A673 (cell line): Measurements from ENCODE around the gene AFF2. TPM values are rescaled to one million over a fixed set of nuclear protein-coding genes. Genes with fewer than 3 reads are reported as not detected.

ENCODE experiments used
- BruUV-seq: library from RNA; stranded (reverse); fragments of 400-500 nt; replicated peaks from 2 replicates; lab custom pipeline; 2021; lab: Mats Ljungman, UMichigan
- CTCF ChIA-PET: fragments of 300-600 bp; sonication (Branson Sonifier 250); formaldehyde crosslinking; loops from one replicate; lab custom pipeline; 2022; ENCODE audit warnings: antibody characterized with exemption; lab: Charles Lee
- POLR2A ChIA-PET: fragments of 300-600 bp; sonication (Branson Sonifier 250); formaldehyde crosslinking; loops from one replicate; lab custom pipeline; 2022; ENCODE audit warnings: antibody characterized with exemption; ENCODE audit not compliant: low non-redundant PET; lab: Charles Lee
- DNase-seq: peaks from one replicate; pipeline ENCODE4 v3.0.0-alpha.2; 2015; ENCODE audit warnings: low spot score
- H3K27ac ChIP-seq: fragments of 200-600 bp; sonication (generic); 2 replicates; pipeline ENCODE4 v1.5.1; 2016; ENCODE audit warnings: mixed run types, low read depth, mild to moderate bottlenecking, mixed read lengths, antibody characterized with exemption, low read length; ENCODE audit not compliant: poor library complexity, severe bottlenecking
- H3K27me3 ChIP-seq: fragments of 200-600 bp; sonication (generic); replicated peaks from 2 replicates; pipeline ENCODE4 v1.6.1; 2017; ENCODE audit warnings: mixed run types, low read depth, mild to moderate bottlenecking, mixed read lengths, antibody characterized with exemption, low read length; ENCODE audit not compliant: insufficient read depth, poor library complexity
- H3K36me3 ChIP-seq: fragments of 200-600 bp; sonication (generic); 2 replicates; pipeline ENCODE4 v1.6.1; 2016; ENCODE audit warnings: mixed run types, mild to moderate bottlenecking, mixed read lengths, antibody characterized with exemption, low read length; ENCODE audit not compliant: insufficient read depth, poor library complexity, severe bottlenecking
- H3K4me1 ChIP-seq: fragments of 200-600 bp; sonication (generic); 2 replicates; pipeline ENCODE4 v1.6.1; 2017; ENCODE audit warnings: mixed run types, mild to moderate bottlenecking, mixed read lengths, antibody characterized with exemption, low read length; ENCODE audit not compliant: insufficient read depth, poor library complexity, severe bottlenecking
- H3K4me3 ChIP-seq: fragments of 200-600 bp; sonication (generic); 2 replicates; pipeline ENCODE4 v1.5.1; 2016; ENCODE audit warnings: low read depth, mixed run types, mild to moderate bottlenecking, mixed read lengths, low read length; ENCODE audit not compliant: poor library complexity, severe bottlenecking
- H3K9me3 ChIP-seq: fragments of 200-600 bp; sonication (generic); 2 replicates; pipeline ENCODE4 v1.6.1; 2016; ENCODE audit warnings: mixed run types, low read depth, mild to moderate bottlenecking, mixed read lengths, antibody characterized with exemption, low read length; ENCODE audit not compliant: poor library complexity, severe bottlenecking
- EZH2 ChIP-seq: fragments of 200-600 bp; sonication (generic); IDR thresholded peaks from 2 replicates; pipeline ENCODE4 v1.6.1; 2017; ENCODE audit warnings: borderline replicate concordance, low read depth, mild to moderate bottlenecking, mixed read lengths, antibody characterized with exemption, low read length; ENCODE audit not compliant: poor library complexity, severe bottlenecking
- intact Hi-C: fragments of 100-400 bp; cut with micrococcal nuclease; formaldehyde crosslinking; loops from one replicate; pipeline ENCODE4 v1.10.0; 2022; ENCODE audit not compliant: unreplicated experiment
- total RNA-seq: library from RNA; stranded (reverse); gene quantifications from 2 replicates; pipeline ENCODE4 v1.2.3, GENCODE V29; 2021
- TF ChIP-seq, protein P1 (sequence below): fragments of 300-800, 200-600 bp; sonication (generic); conservative IDR thresholded peaks from 2 replicates; pipeline ENCODE4 v1.5.1; 2017; ENCODE audit warnings: low read depth, mild to moderate bottlenecking, antibody characterized with exemption, low read length, moderate library complexity, mixed read lengths

Gene AFF2
- total RNA-seq, 1 experiment from 2014 or later, result not detected

DNA sequence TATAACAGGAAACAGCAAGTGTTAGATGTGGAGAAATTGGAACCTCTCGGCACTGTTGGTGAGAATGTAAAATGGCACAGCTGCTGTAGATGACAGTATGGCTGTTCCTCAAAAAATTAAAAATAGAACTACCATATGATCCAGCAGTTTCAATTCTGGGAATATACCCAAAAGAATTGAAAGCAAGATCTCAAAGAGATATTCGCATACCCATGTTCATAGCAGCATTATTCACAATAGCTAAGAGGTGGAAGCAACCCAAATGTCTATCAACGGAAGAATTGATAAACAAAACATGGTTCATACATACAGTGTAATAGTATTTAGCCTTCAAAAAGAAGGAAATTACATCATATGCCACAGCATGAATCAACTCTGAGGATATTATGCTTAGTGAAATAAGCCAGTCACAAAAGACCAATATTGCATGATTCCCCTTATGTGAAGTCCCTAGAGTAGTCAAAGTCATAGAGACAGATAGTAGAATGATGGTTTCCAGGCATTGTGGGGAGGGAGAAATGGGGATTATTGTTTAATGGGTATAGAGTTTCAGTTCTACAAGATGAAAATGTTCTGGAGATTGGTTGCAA, 537.0 kb downstream of the AFF2 start:
- no peak overlapping the region for H3K4me3 ChIP-seq
- H3K4me1 ChIP-seq, result no peaks in the 10 kb centered on the region
- H3K9me3 ChIP-seq, result no peaks in the 10 kb centered on the region
- ChIA-PET POLR2A (no interaction called here), CTCF (no interaction called here)
- no peak for TF ChIP-seq EZH2
- TF ChIP-seq, protein P1, sequence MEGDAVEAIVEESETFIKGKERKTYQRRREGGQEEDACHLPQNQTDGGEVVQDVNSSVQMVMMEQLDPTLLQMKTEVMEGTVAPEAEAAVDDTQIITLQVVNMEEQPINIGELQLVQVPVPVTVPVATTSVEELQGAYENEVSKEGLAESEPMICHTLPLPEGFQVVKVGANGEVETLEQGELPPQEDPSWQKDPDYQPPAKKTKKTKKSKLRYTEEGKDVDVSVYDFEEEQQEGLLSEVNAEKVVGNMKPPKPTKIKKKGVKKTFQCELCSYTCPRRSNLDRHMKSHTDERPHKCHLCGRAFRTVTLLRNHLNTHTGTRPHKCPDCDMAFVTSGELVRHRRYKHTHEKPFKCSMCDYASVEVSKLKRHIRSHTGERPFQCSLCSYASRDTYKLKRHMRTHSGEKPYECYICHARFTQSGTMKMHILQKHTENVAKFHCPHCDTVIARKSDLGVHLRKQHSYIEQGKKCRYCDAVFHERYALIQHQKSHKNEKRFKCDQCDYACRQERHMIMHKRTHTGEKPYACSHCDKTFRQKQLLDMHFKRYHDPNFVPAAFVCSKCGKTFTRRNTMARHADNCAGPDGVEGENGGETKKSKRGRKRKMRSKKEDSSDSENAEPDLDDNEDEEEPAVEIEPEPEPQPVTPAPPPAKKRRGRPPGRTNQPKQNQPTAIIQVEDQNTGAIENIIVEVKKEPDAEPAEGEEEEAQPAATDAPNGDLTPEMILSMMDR, result no peak
- no peaks in the 10 kb centered on the region for H3K27me3 ChIP-seq
- no peak for DNase-seq
- no peak overlapping the region for H3K27ac ChIP-seq
- no peaks in the 10 kb centered on the region for H3K36me3 ChIP-seq
- no TSS peak for BruUV-seq
- intact Hi-C loops, result no loop called here

DNA sequence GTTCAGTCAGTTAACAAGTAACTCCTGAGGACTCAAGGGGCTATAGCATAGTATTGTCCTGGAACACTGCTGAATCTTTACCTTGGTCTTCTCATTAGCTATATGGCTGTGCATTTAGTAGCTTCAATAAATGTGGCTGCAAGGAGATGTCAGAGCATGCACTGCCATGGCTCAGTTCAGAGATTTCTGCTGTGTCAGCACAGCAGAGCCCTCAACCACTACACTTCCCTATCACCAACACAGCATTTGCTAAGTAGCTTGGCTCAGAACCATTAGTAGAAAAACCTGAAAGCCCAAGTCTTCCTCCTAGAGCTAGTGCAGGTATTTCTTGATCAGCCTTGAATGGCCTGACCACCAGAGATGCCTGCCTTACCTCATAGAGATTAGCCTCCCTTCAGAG, 538.6 kb downstream of the AFF2 start:
- Histone ChIP-seq H3K9me3 (no peaks in the 10 kb centered on the region), H3K27me3 (no peaks in the 10 kb centered on the region), H3K36me3 (no peaks in the 10 kb centered on the region), H3K4me3 (no peak overlapping the region), H3K27ac (no peak overlapping the region), H3K4me1 (no peaks in the 10 kb centered on the region)
- DNase-seq, result no peak
- POLR2A ChIA-PET, result no interaction called here
- BruUV-seq, result no TSS peak
- TF ChIP-seq, protein P1, result no peak
- no peak for TF ChIP-seq EZH2
- CTCF ChIA-PET, result no interaction called here
- intact Hi-C loops, result no loop called here

DNA sequence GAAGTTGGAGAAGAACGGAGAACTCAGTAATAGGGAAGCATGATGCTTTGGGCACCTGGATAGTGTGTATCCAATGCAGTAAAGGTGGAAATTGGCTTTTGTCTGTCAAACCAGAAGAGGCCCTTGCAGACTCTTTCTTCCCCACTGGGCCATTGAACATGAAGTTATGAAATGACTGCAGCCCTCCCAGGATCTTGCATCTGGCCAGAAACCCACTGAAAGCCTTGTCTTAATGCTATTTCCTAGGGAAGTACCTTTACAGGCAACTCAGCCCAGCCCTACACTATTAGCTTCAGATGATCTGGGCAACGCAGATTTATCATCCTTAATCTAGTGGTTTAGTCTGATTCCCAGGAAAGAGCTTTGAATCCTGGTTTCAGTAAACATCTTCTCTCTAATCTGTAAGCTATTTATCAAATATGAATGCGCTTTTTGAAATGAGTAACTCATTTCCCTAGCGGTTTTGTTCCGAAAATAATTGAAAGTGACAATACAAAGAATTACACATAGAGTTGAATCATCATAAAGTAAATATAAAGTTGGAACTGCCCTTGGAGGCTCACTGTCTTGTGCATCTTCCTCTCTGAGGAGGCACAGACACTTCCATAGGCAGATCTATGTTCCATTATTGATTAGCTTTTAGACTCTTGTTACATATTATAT, 540.6 kb downstream of the AFF2 start:
- Histone ChIP-seq H3K36me3 (no peaks in the 10 kb centered on the region), H3K27me3 (no peaks in the 10 kb centered on the region), H3K4me1 (no peaks in the 10 kb centered on the region), H3K4me3 (no peak overlapping the region), H3K9me3 (no peaks in the 10 kb centered on the region), H3K27ac (no peak overlapping the region)
- intact Hi-C loops, result no loop called here
- BruUV-seq, result no TSS peak
- TF ChIP-seq, protein P1, result no peak
- ChIA-PET POLR2A (no interaction called here), CTCF (no interaction called here)
- no peak for DNase-seq
